CD4-positive, CD25-positive, alpha-beta regulatory T cell (primary cell): Measurements from ENCODE around the gene PIGQ. TPM values are rescaled to one million over a fixed set of nuclear protein-coding genes. Genes with fewer than 3 reads are reported as not detected.
A peak's percentile ranks its signal among the peaks of the same experiment; 100 is the strongest.

ENCODE experiments used
- ATAC-seq, 2 donors: fragments of 150-1000 bp; cut with Tn5 transposase; one replicate each; pipeline ENCODE4 v1.10.0; 2021; ENCODE audit warnings: low read depth in 2 of 2, moderate number of reproducible peaks in 2 of 2, moderate library complexity in 1 of 2
- DNase-seq, 3 donors: peaks; one replicate each; pipeline versions ENCODE4 v3.0.0 to v3.0.0-alpha.2; 2012 to 2022; ENCODE audit warnings: mixed read lengths in 1 of 3
- H3K27ac ChIP-seq: one replicate; pipeline ENCODE4 v1.7.0; 2013; ENCODE audit warnings: mild to moderate bottlenecking, low read length; ENCODE audit not compliant: insufficient read depth, poor library complexity, severe bottlenecking
- H3K27me3 ChIP-seq: one replicate; pipeline ENCODE4 v1.7.0; 2013; ENCODE audit warnings: low read length; ENCODE audit not compliant: control insufficient read depth, insufficient read depth
- H3K36me3 ChIP-seq: one replicate; pipeline ENCODE4 v1.7.0; 2013; ENCODE audit warnings: mild to moderate bottlenecking, low read length, moderate library complexity; ENCODE audit not compliant: control insufficient read depth, insufficient read depth
- H3K4me1 ChIP-seq: 2 replicates; pipeline ENCODE4 v1.7.0; 2013; ENCODE audit warnings: mild to moderate bottlenecking, low read length; ENCODE audit not compliant: insufficient read depth, control insufficient read depth, poor library complexity, severe bottlenecking
- H3K4me3 ChIP-seq: one replicate; pipeline ENCODE4 v1.7.0; 2013; ENCODE audit warnings: low read depth, mild to moderate bottlenecking, low read length, moderate library complexity
- H3K9me3 ChIP-seq, 2 experiments: 1 replicate in 1 of 2; 2 replicates in 1 of 2; pipeline ENCODE4 v1.7.0; 2013; ENCODE audit warnings: low read length in 2 of 2, mild to moderate bottlenecking in 1 of 2, moderate library complexity in 1 of 2; ENCODE audit not compliant: control insufficient read depth in 2 of 2
- H3K27ac Mint-ChIP-seq, 3 donors: one replicate each; pipeline ENCODE4 v1.8.0; 2020 to 2022; ENCODE audit warnings: mild to moderate bottlenecking in 3 of 3, mixed read lengths in 3 of 3, moderate library complexity in 2 of 3
- H3K27me3 Mint-ChIP-seq: one replicate; pipeline ENCODE4 v1.8.0; 2022; ENCODE audit warnings: mild to moderate bottlenecking, mixed read lengths
- H3K36me3 Mint-ChIP-seq: one replicate; pipeline ENCODE4 v1.8.0; 2020; ENCODE audit warnings: mixed read lengths
- H3K4me1 Mint-ChIP-seq, 4 donors: one replicate each; pipeline ENCODE4 v1.8.0; 2020 to 2022; ENCODE audit warnings: mixed read lengths in 4 of 4, mild to moderate bottlenecking in 1 of 4
- H3K4me3 Mint-ChIP-seq, 4 donors: one replicate each; pipeline ENCODE4 v1.8.0; 2020 to 2022; ENCODE audit warnings: mild to moderate bottlenecking in 4 of 4, mixed read lengths in 4 of 4, moderate library complexity in 3 of 4
- H3K9me3 Mint-ChIP-seq, 7 donors: one replicate each; pipeline ENCODE4 v1.8.0; 2020 to 2022; ENCODE audit warnings: mixed read lengths in 7 of 7, mild to moderate bottlenecking in 3 of 7, moderate library complexity in 2 of 7
- polyA plus RNA-seq, 4 donors: library from polyadenylated mRNA; unstranded; fragments of 300-500 nt; fragmentation: Illumina TruSeq; gene quantifications; one replicate each; pipeline ENCODE4 v1.2.3, GENCODE V29; 2021
- total RNA-seq: library from RNA; stranded (reverse); gene quantifications from one replicate; pipeline ENCODE4 v1.2.3, GENCODE V29; 2022

PIGQ gene
- total and polyA plus RNA-seq, 5 donors from 2014 or later, result 11.6 to 25.7 (median 13.1) TPM

DNA sequence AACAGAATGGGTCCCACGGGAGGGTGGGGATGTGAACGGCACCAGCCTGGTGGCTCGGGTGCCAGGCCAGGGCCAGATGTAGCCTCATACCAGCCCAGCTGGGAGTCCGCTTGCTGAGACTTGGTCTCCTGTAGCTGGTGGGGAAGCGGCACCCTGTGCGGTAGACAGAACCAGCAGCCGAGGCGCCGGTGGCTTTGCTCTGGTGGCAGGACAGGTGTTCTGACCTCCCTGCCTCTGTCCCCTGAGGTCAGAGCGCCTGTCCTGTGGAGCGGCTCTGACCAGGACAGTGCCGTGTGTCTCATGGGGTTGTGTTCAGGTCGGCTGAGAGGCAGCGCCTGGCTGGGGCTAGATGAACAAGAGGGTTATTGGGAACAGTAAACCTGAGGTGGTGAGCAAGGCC, 40.2 kb downstream of the PIGQ start:
- DNase-seq (no peak), ATAC-seq (no peak)
- Mint-ChIP-seq H3K9me3 (peaks cover 0 to 2% (median 0%) of the 10 kb centered on the region in 7 donors), H3K4me3 (no peak overlapping the region), H3K27me3 (no peaks in the 10 kb centered on the region), H3K4me1 (peaks cover 3 to 13% (median 9%) of the 10 kb centered on the region in 4 donors), H3K36me3 (peaks cover 8% of the 10 kb centered on the region), H3K27ac (no peak overlapping the region)
- Histone ChIP-seq H3K4me3 (no peak overlapping the region), H3K27ac (no peak overlapping the region), H3K9me3 (no peaks in the 10 kb centered on the region), H3K4me1 (no peaks in the 10 kb centered on the region), H3K36me3 (no peaks in the 10 kb centered on the region), H3K27me3 (no peaks in the 10 kb centered on the region)

DNA sequence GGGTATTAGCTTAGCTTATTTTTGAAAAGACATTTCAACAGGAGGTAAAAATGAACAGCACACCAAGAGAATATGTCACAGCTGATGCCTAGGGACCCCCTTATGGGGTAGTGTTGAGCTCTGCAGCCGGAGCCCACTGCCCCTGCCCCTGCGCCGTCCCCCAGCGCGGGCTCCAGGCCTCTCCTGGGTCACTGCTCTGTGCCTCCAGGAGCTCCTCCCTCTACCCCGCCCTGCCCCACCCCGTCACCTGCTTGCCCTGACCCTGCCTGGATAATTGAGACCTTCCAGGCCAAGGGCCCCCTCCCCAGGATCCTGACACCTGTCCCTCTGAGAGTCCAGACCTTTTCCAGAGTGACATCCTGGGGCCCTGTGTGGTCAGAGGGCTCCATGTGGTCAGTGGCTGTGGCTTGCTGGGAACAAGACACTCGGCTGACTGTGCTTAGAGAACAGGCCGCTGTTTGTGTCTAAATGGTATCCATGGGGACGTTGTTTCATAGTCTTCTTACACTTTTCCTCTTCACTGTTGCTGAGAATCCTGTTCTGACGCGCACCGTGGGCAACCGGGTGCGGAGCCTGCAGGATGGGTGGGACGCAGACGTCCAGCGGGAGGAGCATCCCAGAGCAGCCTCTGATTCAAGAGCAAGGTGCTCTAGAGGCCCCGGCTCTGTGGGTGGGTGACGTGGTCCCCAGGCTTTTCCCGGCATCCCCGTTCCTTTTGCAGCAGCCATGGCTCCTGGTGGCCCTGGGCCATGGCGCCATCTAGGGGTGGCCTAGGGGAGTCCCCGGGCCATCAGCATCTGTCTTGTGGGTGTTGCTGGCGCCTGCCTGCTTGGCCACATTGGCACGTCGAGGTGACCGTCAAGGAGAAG, 41.0 kb downstream of the PIGQ start:
- no peak overlapping the region for H3K4me3 ChIP-seq
- Mint-ChIP-seq H3K4me1 (peaks cover 3 to 13% (median 9%) of the 10 kb centered on the region in 4 donors), H3K9me3 (no peaks in the 10 kb centered on the region), H3K27me3 (no peaks in the 10 kb centered on the region), H3K27ac (peak overlapping the region in 1 of 3 donors; percentile 30), H3K36me3 (peaks cover 8% of the 10 kb centered on the region), H3K4me3 (peak overlapping the region in 1 of 4 donors; percentile 58)
- no peak overlapping the region for H3K27ac ChIP-seq
- DNase-seq (peak; percentile 33 to 54 (median 50)), ATAC-seq (peak in 1 of 2 donors; percentile 48)
- H3K27me3 ChIP-seq, result no peaks in the 10 kb centered on the region
- no peaks in the 10 kb centered on the region for H3K4me1 ChIP-seq
- H3K9me3 ChIP-seq, result no peaks in the 10 kb centered on the region
- H3K36me3 ChIP-seq, result no peaks in the 10 kb centered on the region

DNA sequence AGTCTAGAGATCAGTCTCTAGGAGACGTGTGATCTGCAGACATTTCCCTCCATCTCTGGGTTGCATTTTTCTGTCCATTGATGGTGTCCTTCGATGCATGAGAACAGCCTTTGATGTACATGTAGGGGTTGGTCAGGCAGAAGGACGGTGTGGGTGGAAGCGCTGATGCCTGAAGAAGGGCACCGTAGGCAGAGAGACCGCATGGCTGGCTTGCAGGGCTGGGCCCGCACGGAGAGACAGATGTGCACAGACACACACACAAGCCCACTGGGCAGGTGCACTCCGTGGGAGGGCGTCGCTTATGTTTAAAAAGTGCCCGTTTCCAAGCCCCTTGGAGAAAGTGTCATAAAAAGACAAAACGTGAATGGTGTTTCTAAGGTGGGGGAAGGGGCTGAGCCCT, 45.4 kb downstream of the PIGQ start:
- no peaks in the 10 kb centered on the region for H3K36me3 ChIP-seq
- peaks cover 3 to 7% (median 4%) of the 10 kb centered on the region in 4 donors for H3K4me1 Mint-ChIP-seq
- H3K27ac Mint-ChIP-seq, result no peak overlapping the region
- H3K27me3 Mint-ChIP-seq, result no peaks in the 10 kb centered on the region
- H3K9me3 Mint-ChIP-seq, result no peaks in the 10 kb centered on the region
- peaks cover 8% of the 10 kb centered on the region for H3K36me3 Mint-ChIP-seq
- DNase-seq (no peak), ATAC-seq (no peak)
- H3K4me3 ChIP-seq, result no peak overlapping the region
- no peaks in the 10 kb centered on the region for H3K4me1 ChIP-seq
- H3K9me3 ChIP-seq, result no peaks in the 10 kb centered on the region
- H3K4me3 Mint-ChIP-seq, result no peak overlapping the region
- no peaks in the 10 kb centered on the region for H3K27me3 ChIP-seq
- no peak overlapping the region for H3K27ac ChIP-seq

DNA sequence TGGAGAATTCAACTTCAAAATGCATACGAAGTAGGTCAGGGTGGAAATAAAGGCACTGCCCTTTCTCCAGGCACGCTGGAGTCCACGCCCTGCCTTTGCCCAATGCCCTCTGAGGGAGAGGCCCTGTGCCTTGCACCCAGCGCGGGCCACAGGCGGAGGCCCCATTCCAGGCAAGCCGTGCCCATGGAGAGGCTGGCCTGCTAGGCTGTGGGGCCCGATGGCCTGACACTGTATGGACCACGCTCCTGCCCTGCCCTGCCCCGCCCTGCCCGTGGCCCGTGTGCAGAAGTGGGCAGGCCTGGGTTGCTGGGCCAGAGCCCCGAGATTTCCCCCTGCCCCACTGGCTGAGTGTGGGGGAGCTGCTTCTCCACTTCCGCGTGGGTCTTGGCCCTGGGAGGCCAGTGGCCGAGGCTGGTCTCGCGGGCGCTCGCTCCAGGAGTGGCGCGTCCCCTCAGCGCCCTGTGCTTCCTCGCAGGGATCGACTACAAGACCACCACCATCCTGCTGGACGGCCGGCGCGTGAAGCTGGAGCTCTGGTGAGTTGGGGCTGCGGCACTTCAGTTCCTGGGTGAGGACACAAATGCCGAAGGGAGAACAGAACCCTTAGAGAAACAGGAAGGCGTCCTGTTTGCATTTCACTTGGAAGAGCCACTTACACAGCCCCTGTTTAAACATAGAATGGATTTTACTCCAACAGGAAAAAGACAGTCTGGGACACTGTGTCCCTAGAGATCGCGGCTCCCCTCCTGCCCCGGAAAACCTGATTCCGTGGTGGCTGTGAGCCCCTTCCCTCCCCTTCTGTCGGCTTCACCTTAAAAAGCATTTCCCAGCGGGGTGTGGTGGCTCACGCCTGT, 47.2 kb downstream of the PIGQ start:
- Histone ChIP-seq H3K9me3 (no peaks in the 10 kb centered on the region), H3K27me3 (no peaks in the 10 kb centered on the region), H3K27ac (no peak overlapping the region), H3K4me3 (no peak overlapping the region), H3K36me3 (no peaks in the 10 kb centered on the region), H3K4me1 (no peaks in the 10 kb centered on the region)
- ATAC-seq (no peak), DNase-seq (no peak)
- Mint-ChIP-seq H3K4me1 (peaks cover 0 to 1% (median 0%) of the 10 kb centered on the region in 4 donors), H3K4me3 (no peak overlapping the region), H3K27me3 (no peaks in the 10 kb centered on the region), H3K27ac (peak overlapping the region in 1 of 3 donors; percentile 14), H3K36me3 (peaks cover 8% of the 10 kb centered on the region), H3K9me3 (no peaks in the 10 kb centered on the region)

DNA sequence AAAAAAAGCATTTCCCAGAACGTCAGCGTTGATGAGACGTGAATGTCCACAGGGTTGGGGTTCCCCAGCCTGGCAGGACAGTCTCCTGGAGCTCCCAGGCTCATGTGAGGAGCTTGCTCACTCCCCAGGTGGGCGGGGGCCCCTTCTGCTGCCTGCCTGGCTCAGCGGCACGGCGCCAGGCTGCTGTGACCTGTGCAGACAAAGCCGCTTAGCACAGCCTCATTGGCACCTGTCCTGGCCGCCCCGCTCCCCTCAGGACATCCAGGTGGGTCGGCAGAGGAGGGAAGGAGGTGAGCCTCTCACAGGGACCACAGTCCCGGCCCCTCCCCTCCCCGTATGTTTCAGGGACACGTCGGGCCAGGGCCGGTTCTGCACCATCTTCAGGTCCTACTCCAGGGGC, 48.1 kb downstream of the PIGQ start:
- no peaks in the 10 kb centered on the region for H3K9me3 ChIP-seq
- Mint-ChIP-seq H3K4me1 (peaks cover 0 to 1% (median 0%) of the 10 kb centered on the region in 4 donors), H3K9me3 (no peaks in the 10 kb centered on the region), H3K4me3 (no peak overlapping the region), H3K27me3 (no peaks in the 10 kb centered on the region), H3K36me3 (peaks cover 8% of the 10 kb centered on the region), H3K27ac (no peak overlapping the region)
- no peaks in the 10 kb centered on the region for H3K4me1 ChIP-seq
- no peaks in the 10 kb centered on the region for H3K27me3 ChIP-seq
- no peak for DNase-seq
- H3K4me3 ChIP-seq, result no peak overlapping the region
- no peaks in the 10 kb centered on the region for H3K36me3 ChIP-seq
- H3K27ac ChIP-seq, result no peak overlapping the region
- ATAC-seq, result no peak

DNA sequence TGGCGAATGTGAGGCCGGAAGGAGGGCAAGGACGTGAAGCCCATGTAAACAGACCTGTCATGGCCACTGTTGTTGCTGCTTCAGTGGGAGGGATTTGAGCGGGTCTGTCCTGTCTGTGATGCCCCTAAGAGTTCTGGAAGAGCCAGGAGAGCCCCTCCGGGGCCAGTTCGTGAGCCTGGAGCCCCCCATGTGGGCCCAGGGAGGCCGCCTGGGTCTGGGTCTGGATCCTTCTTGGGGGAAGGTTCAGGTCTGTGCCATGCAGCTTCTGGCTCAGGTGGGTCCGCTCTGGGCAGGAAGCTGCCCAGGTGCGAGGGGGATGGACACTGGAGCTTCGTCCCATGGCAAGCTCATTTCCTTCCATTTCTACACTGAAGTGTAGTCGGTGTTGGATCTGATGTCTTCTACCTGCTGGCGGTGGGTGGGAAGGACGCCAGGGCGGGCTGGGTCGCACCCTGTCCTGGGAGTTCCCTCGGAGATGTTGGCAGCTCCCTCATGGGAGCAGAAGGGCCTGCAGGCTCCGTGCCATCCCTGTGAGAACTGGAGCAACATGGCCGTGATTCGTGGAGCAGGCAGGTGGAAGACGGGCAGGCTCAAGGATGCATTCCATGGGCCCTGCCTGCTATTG, 49.8 kb downstream of the PIGQ start:
- H3K4me3 Mint-ChIP-seq, result peak overlapping the region in 1 of 4 donors; percentile 47
- H3K4me1 Mint-ChIP-seq, result peaks cover 0 to 1% (median 0%) of the 10 kb centered on the region in 4 donors
- no peaks in the 10 kb centered on the region for H3K27me3 Mint-ChIP-seq
- no peak overlapping the region for H3K4me3 ChIP-seq
- no peaks in the 10 kb centered on the region for H3K4me1 ChIP-seq
- no peaks in the 10 kb centered on the region for H3K9me3 Mint-ChIP-seq
- H3K27me3 ChIP-seq, result no peaks in the 10 kb centered on the region
- H3K27ac Mint-ChIP-seq, result no peak overlapping the region
- no peaks in the 10 kb centered on the region for H3K9me3 ChIP-seq
- ATAC-seq, result no peak
- no peak overlapping the region for H3K27ac ChIP-seq
- no peak for DNase-seq
- peaks cover 4% of the 10 kb centered on the region for H3K36me3 Mint-ChIP-seq
- no peaks in the 10 kb centered on the region for H3K36me3 ChIP-seq

DNA sequence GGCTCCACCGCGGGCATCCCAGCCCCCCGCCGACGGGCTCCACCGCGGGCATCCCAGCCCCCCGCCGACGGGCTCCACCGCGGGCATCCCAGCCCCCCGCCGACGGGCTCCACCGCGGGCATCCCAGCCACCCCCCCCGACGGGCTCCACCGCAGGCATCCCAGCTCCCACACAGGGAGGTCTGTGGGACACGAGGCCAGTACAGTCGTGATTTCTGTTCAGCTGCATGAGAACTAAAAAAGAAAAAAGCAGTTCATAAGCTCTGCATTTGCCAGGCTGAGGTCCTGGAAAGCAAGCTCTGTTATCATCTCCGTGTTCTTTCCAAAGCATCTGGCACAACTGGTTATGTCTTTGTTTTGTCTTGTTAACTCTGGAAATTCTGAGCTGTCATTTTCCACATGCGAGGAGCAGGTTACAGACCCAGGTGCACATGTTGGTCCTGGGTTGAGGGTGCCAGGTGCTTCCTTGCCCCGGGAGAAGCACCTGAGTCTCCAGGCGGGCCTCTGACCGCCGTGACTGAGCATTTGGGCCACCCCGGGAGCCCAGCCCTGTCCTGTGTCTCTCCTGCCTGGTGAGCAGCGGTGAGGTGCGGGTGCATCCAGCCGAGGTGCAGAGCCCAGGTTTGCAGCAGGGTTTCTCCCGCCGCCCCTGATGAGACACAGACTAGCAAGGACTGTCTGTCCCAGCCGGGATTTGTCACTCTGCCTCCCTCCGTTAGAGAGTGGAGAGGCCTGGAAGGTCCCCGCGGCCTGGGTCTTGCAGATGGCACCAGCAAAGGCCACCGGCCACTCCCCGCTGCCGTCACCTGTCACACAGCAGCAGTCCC, 51.1 kb downstream of the PIGQ start:
- Histone ChIP-seq H3K36me3 (no peaks in the 10 kb centered on the region), H3K9me3 (no peaks in the 10 kb centered on the region), H3K4me3 (no peak overlapping the region), H3K27ac (no peak overlapping the region), H3K27me3 (no peaks in the 10 kb centered on the region), H3K4me1 (no peaks in the 10 kb centered on the region)
- H3K9me3 Mint-ChIP-seq, result no peaks in the 10 kb centered on the region
- no peaks in the 10 kb centered on the region for H3K27me3 Mint-ChIP-seq
- no peaks in the 10 kb centered on the region for H3K4me1 Mint-ChIP-seq
- H3K36me3 Mint-ChIP-seq, result no peaks in the 10 kb centered on the region
- H3K27ac Mint-ChIP-seq, result no peak overlapping the region
- DNase-seq (no peak), ATAC-seq (no peak)
- H3K4me3 Mint-ChIP-seq, result no peak overlapping the region
